Suprapubic skin (tissue), 4 donors: ENCODE results near the gene AAMP.

Source experiments
- EP300 ChIP-seq: sonication (generic); formaldehyde crosslinking; IDR thresholded peaks from one replicate; pipeline ENCODE4 v1.6.1; 2017; ENCODE audit warnings: antibody characterized with exemption
- POLR2A ChIP-seq, 2 donors: fragments of 450-650 bp; IDR thresholded peaks; one replicate each; pipeline ENCODE4 v1.6.1; 2017; ENCODE audit warnings: antibody characterized with exemption in 2 of 2, mild to moderate bottlenecking in 2 of 2, moderate library complexity in 2 of 2
- POLR2AphosphoS5 ChIP-seq, 3 donors: sonication (generic); formaldehyde crosslinking; IDR thresholded peaks; one replicate each; pipeline ENCODE4 v1.6.1; 2017; ENCODE audit warnings: antibody characterized with exemption in 3 of 3

- TF ChIP-seq EP300 (no peak), POLR2AphosphoS5 (IDR thresholded peaks at IDR 0.05) (no peak), POLR2A (IDR thresholded peaks at IDR 0.05) (no peak)
These were observed 5.0 kb downstream of the AAMP start for GRCh38 chr2:218264773-218265561.
